Hepatocyte (in vitro differentiated cells): Measurements from ENCODE around the gene CALHM6.

ENCODE experiments used
- CTCF ChIP-seq: fragments of 200-600 bp; sonication (generic); IDR thresholded peaks from 2 replicates; pipeline ENCODE4 v1.5.1; 2016; ENCODE audit warnings: antibody characterized with exemption, mild to moderate bottlenecking; ENCODE audit not compliant: poor library complexity
- EZH2 ChIP-seq: fragments of 200-600 bp; sonication (generic); IDR thresholded peaks from 2 replicates; pipeline ENCODE4 v1.6.1; 2016; ENCODE audit warnings: antibody characterized with exemption, mild to moderate bottlenecking, borderline replicate concordance

GRCh38 chr6:116412270-116412669, 48.9 kb upstream of the CALHM6 start:
- TF ChIP-seq CTCF (no peak), EZH2 (no peak)
